NCI-H187 treated with DMSO at 0.1 percent for 48 hours (cell line): ENCODE measurements around the gene LDOC1.
"Not testable (repeated sequence)": the region's sequence is repeated elsewhere in the genome, so short reads cannot be mapped to it uniquely, and the experiment has no call there.

Experiments used
- DNase-seq: peaks from one replicate; lab custom pipeline; 2025; lab: John Stamatoyannopoulos, UW

LDOC1 gene

GRCh38 chrX:141176586-141177451, at the start of gene LDOC1:
Gene LDOC1 (minus strand): TSS chrX:141177129. CDS start chrX:141177021, 108 bp downstream.
- no peak for DNase-seq

- DNase-seq: no peak
Observed at GRCh38 chrX:141221611-141222010, 44.7 kb upstream of the LDOC1 start.

- no peak for DNase-seq
Observed at GRCh38 chrX:141220342-141221008, 43.5 kb upstream of the LDOC1 start.

DNA sequence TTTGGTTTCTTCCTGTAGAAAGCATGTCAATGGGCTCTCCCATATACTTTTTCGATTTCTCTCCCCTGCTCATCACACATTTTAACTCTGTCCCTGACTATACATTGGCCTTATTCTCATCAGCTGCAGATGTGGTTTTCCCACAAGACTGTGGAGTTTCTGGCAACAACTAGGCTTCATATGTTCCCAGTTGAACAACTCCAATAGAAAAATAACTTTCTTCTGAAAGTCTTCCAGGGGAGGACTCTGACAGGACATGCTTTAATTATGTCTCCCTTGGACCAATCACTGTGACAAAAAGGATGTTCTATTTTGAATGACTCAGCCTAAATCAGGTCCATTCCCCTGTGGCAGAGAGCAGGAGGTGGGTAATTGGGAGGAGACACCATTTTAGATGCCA, 37.3 kb upstream of the LDOC1 start:
- DNase-seq: no peak

DNA sequence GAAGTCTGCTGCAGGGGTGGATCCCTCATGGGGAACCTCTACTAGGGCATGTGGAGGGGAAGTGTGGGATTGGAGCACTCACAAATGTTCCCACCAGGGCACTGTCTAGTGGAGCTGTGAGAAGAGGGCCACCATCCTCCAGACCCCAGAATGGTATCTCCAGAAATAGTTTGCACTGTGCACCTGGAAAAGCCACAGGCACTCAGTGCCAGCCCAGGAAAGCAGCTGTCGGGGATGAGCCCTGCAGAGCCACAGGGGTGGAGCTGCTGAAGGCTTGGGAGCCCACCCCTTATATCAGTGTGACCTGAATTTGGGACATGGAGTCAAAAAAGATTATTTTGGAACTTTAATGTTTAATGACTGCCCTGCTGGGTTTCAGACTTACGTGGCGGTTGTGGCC, 25.0 kb upstream of the LDOC1 start:
- no peak for DNase-seq

- not testable (repeated sequence) for DNase-seq
Observed at GRCh38 chrX:141188573-141188972, 11.6 kb upstream of the LDOC1 start.

DNA sequence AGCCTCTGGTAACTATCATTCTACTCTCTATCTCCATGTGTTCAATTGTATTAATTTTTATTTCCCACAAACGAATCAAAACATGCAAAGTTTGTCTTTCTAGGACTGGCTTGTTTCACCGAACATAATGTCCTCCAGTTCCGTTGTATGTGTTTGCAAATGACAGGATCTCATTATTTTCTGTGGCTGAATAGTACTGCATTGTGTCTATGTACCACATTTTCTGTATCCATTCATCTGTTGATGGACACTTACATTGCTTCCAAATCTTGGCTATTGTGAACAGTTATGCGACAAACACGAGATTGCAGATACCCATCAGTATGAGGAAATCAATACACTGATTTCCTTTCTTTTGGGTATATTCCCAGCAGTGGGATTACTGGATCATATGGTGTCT, 8.4 kb upstream of the LDOC1 start:
- no peak for DNase-seq

GRCh38 chrX:141183000-141183399, 6.1 kb upstream of the LDOC1 start:
- DNase-seq: no peak

- no peak for DNase-seq
Observed at GRCh38 chrX:141180851-141181250, 3.9 kb upstream of the LDOC1 start.

- DNase-seq: no peak
Observed at GRCh38 chrX:141175786-141176185, 1.1 kb downstream of the LDOC1 start.

- DNase-seq: no peak
Observed at GRCh38 chrX:141164406-141164805, 12.5 kb downstream of the LDOC1 start.

DNA sequence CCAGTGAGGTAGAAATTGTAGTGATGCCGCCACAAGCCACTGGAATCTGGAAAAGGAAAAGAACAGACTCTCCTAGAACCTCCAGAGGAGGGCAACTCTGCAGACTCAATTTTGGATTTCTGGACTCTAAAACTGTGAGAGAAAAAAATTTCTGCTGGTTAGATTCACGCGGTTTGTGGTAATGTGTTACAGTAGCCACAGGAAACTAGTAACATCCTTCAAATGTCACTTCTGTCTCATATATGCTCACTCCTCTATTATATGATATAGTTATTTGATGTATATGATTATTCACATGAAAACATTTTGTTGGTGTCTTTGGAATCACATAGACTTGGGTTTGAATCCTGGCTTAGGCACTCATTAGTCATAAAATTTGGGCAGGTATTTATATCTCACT, 18.8 kb downstream of the LDOC1 start:
- no peak for DNase-seq

DNA sequence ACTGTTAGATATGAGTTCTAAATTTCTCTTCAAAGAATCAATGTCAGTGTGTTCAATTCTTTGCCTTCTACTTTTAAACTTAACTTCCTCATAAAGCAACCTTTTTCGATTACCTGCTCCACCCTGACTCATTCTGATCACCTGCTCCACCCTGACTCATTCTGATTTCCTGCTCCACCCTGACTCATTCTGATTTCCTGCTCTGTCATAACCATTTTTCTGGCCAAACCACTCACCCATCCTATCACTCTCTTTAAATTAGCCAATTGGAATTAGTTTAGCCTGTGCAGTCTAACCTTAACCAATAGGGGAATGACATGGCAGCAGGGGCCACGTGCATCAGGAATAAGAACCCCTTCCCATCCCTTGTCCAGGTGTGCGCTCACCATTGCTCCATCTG, 21.7 kb downstream of the LDOC1 start:
- DNase-seq: not testable (repeated sequence)

DNA sequence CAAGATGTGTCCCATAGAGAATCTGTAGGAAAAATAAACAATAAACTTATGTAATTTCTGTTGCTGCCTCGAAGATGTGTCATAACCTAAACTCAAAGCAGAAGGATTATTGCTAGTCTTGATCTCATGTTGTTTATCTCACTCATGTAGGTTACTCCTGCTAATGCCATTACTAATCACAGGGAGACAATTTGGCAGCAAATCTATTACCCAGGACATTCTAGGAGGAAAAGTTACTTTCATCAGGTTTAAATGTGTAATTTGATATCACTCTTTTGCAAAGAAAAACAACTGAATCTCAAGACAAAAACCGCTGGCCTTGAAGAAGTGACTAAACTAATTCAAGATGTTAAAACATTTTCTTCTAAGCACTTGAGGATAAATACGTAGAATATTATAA, 34.0 kb downstream of the LDOC1 start:
- DNase-seq: no peak

GRCh38 chrX:141133272-141133671, 43.7 kb downstream of the LDOC1 start:
- DNase-seq: no peak

- DNase-seq: no peak
Observed at GRCh38 chrX:141127146-141127545, 49.8 kb downstream of the LDOC1 start.
